ENCODE measurements around the gene KLF14.
"Not testable (repeated sequence)": the region's sequence is repeated elsewhere in the genome, so short reads cannot be mapped to it uniquely, and the experiment has no call there.

Gene KLF14

GRCh38 chr7:130708001-130708400 lies 26.0 kb downstream of the KLF14 start:
- H3K36me3 ChIP-seq (ENCODE audit: control insufficient read depth, insufficient read depth, low read length), result no peaks in the 10 kb centered on the region
- no peaks in the 10 kb centered on the region for H3K27me3 ChIP-seq (ENCODE audit: control insufficient read depth, insufficient read depth, low read length)
- H3K9me3 ChIP-seq (ENCODE audit: control insufficient read depth, insufficient read depth, low read length), result no peaks in the 10 kb centered on the region
- no peak overlapping the region for H3K4me3 ChIP-seq (ENCODE audit: low read depth, low read length)
- H3K9ac ChIP-seq (ENCODE audit: low read depth, low read length), result no peak overlapping the region
- no peaks in the 10 kb centered on the region for H3K4me1 ChIP-seq (ENCODE audit: control insufficient read depth, insufficient read depth, low read length)

GRCh38 chr7:130703851-130704250 lies 30.2 kb downstream of the KLF14 start:
- H3K27me3 ChIP-seq (ENCODE audit: control insufficient read depth, insufficient read depth, low read length), result no peaks in the 10 kb centered on the region
- no peaks in the 10 kb centered on the region for H3K36me3 ChIP-seq (ENCODE audit: control insufficient read depth, insufficient read depth, low read length)
- no peaks in the 10 kb centered on the region for H3K4me1 ChIP-seq (ENCODE audit: control insufficient read depth, insufficient read depth, low read length)
- H3K9ac ChIP-seq (ENCODE audit: low read depth, low read length), result no peak overlapping the region
- no peaks in the 10 kb centered on the region for H3K9me3 ChIP-seq (ENCODE audit: control insufficient read depth, insufficient read depth, low read length)
- no peak overlapping the region for H3K4me3 ChIP-seq (ENCODE audit: low read depth, low read length)

- Histone ChIP-seq H3K4me1 (ENCODE audit: control insufficient read depth, insufficient read depth, low read length) (no peaks in the 10 kb centered on the region), H3K9me3 (ENCODE audit: control insufficient read depth, insufficient read depth, low read length) (no peaks in the 10 kb centered on the region), H3K27me3 (ENCODE audit: control insufficient read depth, insufficient read depth, low read length) (no peaks in the 10 kb centered on the region), H3K4me3 (ENCODE audit: low read depth, low read length) (no peak overlapping the region), H3K36me3 (ENCODE audit: control insufficient read depth, insufficient read depth, low read length) (no peaks in the 10 kb centered on the region), H3K9ac (ENCODE audit: low read depth, low read length) (no peak overlapping the region)
Observed at GRCh38 chr7:130701650-130702049, 32.4 kb downstream of the KLF14 start.

DNA sequence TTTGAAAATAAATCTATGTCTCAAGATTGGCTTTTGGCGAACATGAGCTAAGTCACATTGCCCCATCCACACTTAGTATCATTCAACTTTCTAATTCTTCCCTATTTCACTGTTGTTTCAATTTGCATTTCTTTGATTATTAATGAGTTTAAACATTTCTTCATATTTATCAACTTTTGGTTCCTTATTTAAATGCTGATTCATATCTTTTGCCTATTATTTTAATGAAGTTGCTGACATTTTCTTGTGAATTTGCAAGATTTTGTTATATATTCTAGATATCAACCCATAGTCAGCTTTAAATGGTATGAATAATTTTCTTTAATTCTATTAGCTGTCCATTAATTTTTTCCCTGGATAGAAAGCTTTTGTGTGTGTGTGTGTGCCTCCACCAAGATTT lies 33.2 kb downstream of the KLF14 start:
- Histone ChIP-seq H3K4me1 (ENCODE audit: control insufficient read depth, insufficient read depth, low read length) (no peaks in the 10 kb centered on the region), H3K9ac (ENCODE audit: low read depth, low read length) (no peak overlapping the region), H3K9me3 (ENCODE audit: control insufficient read depth, insufficient read depth, low read length) (no peaks in the 10 kb centered on the region), H3K4me3 (ENCODE audit: low read depth, low read length) (no peak overlapping the region), H3K27me3 (ENCODE audit: control insufficient read depth, insufficient read depth, low read length) (no peaks in the 10 kb centered on the region), H3K36me3 (ENCODE audit: control insufficient read depth, insufficient read depth, low read length) (no peaks in the 10 kb centered on the region)

DNA sequence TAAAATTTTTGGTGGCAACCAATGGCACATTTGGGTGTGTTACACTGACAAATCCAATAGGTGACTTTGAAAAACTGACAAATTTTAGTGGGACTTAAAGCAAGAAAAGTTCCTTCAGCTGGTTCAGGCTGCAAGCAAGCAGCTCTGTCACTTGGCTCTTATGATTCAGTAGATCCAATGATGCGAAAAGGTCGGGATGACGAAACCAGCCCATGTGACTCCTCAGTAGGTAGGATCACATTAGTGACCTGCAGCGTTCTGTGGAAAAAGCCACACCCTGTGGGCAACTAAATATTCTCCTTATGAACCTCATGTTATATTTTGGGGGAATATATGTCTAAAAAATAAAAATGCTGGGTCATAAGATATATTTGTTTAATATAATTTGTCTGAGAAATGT lies 34.3 kb downstream of the KLF14 start:
- H3K9me3 ChIP-seq (ENCODE audit: control insufficient read depth, insufficient read depth, low read length), result no peaks in the 10 kb centered on the region
- H3K4me1 ChIP-seq (ENCODE audit: control insufficient read depth, insufficient read depth, low read length), result no peaks in the 10 kb centered on the region
- H3K27me3 ChIP-seq (ENCODE audit: control insufficient read depth, insufficient read depth, low read length), result no peaks in the 10 kb centered on the region
- H3K4me3 ChIP-seq (ENCODE audit: low read depth, low read length), result no peak overlapping the region
- no peak overlapping the region for H3K9ac ChIP-seq (ENCODE audit: low read depth, low read length)
- no peaks in the 10 kb centered on the region for H3K36me3 ChIP-seq (ENCODE audit: control insufficient read depth, insufficient read depth, low read length)

DNA sequence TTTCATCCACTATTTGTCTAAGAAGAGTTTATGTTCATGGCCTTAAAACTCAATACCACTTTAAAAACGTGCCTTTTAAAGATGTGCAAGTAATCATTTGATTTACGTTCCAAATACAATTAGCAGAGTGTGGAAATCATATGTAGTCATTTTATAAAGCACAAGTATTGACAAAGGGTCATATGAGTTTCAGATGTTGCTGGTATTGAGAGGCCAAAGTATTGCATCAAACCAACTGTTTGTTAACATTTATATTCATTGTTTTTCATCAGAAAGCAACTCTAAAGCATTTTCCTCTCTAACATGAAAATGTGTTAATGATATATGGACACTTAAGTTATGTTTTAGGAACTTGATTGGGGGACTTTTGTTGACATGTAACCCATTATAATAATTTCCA lies 36.2 kb downstream of the KLF14 start:
- Histone ChIP-seq H3K4me1 (ENCODE audit: control insufficient read depth, insufficient read depth, low read length) (no peaks in the 10 kb centered on the region), H3K9ac (ENCODE audit: low read depth, low read length) (no peak overlapping the region), H3K27me3 (ENCODE audit: control insufficient read depth, insufficient read depth, low read length) (no peaks in the 10 kb centered on the region), H3K4me3 (ENCODE audit: low read depth, low read length) (no peak overlapping the region), H3K9me3 (ENCODE audit: control insufficient read depth, insufficient read depth, low read length) (no peaks in the 10 kb centered on the region), H3K36me3 (ENCODE audit: control insufficient read depth, insufficient read depth, low read length) (no peaks in the 10 kb centered on the region)

- no peaks in the 10 kb centered on the region for H3K4me1 ChIP-seq (ENCODE audit: control insufficient read depth, insufficient read depth, low read length)
- no peaks in the 10 kb centered on the region for H3K9me3 ChIP-seq (ENCODE audit: control insufficient read depth, insufficient read depth, low read length)
- no peaks in the 10 kb centered on the region for H3K27me3 ChIP-seq (ENCODE audit: control insufficient read depth, insufficient read depth, low read length)
- H3K4me3 ChIP-seq (ENCODE audit: low read depth, low read length), result no peak overlapping the region
- H3K36me3 ChIP-seq (ENCODE audit: control insufficient read depth, insufficient read depth, low read length), result no peaks in the 10 kb centered on the region
- H3K9ac ChIP-seq (ENCODE audit: low read depth, low read length), result no peak overlapping the region
Observed at GRCh38 chr7:130695840-130696239, 38.2 kb downstream of the KLF14 start.

GRCh38 chr7:130692396-130692795 lies 41.6 kb downstream of the KLF14 start:
- not testable (repeated sequence) for H3K27me3 ChIP-seq (ENCODE audit: control insufficient read depth, insufficient read depth, low read length); H3K4me3 ChIP-seq (ENCODE audit: low read depth, low read length); H3K9me3 ChIP-seq (ENCODE audit: control insufficient read depth, insufficient read depth, low read length); H3K9ac ChIP-seq (ENCODE audit: low read depth, low read length); H3K36me3 ChIP-seq (ENCODE audit: control insufficient read depth, insufficient read depth, low read length); H3K4me1 ChIP-seq (ENCODE audit: control insufficient read depth, insufficient read depth, low read length)

- Histone ChIP-seq H3K27me3 (ENCODE audit: control insufficient read depth, insufficient read depth, low read length) (no peaks in the 10 kb centered on the region), H3K4me3 (ENCODE audit: low read depth, low read length) (no peak overlapping the region)
Observed at GRCh38 chr7:130689683-130690082, 44.3 kb downstream of the KLF14 start.

DNA sequence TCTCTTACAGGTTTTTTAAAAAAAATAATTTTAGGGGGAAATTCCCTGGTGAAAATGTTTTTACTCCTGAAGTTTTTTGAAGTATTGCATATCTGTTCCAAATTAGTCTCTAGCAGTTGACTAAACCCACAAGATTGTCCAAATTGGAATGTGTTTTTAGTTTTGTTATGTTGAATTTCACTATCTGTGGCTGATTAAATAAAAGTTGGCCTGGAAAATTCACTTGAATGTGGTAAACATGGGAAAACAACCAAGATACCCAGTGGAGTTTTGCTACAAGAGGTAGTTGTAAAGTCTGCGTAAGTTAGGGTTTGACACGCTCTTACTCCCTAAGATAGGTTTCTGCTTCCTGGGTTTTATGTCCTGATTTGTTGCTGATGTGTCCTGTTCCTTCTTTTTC lies 51.0 kb downstream of the KLF14 start:
- Histone ChIP-seq H3K36me3 (ENCODE audit: control insufficient read depth, insufficient read depth, low read length) (no peaks in the 10 kb centered on the region), H3K9me3 (ENCODE audit: control insufficient read depth, insufficient read depth, low read length) (no peaks in the 10 kb centered on the region), H3K9ac (ENCODE audit: low read depth, low read length) (no peak overlapping the region), H3K4me1 (ENCODE audit: control insufficient read depth, insufficient read depth, low read length) (no peaks in the 10 kb centered on the region), H3K4me3 (ENCODE audit: low read depth, low read length) (no peak overlapping the region), H3K27me3 (ENCODE audit: control insufficient read depth, insufficient read depth, low read length) (no peaks in the 10 kb centered on the region)

More at GRCh38 chr7:130689683-130690082, 44.3 kb downstream of the KLF14 start:
- H3K9ac ChIP-seq (ENCODE audit: low read depth, low read length), result no peak overlapping the region
- no peaks in the 10 kb centered on the region for H3K9me3 ChIP-seq (ENCODE audit: control insufficient read depth, insufficient read depth, low read length)
- H3K4me1 ChIP-seq (ENCODE audit: control insufficient read depth, insufficient read depth, low read length), result no peaks in the 10 kb centered on the region
- no peaks in the 10 kb centered on the region for H3K36me3 ChIP-seq (ENCODE audit: control insufficient read depth, insufficient read depth, low read length)

All from iPS-15b (cell line).